ENCODE data around the gene NFYA. TPM values are rescaled to one million over a fixed set of nuclear protein-coding genes. Genes with fewer than 3 reads are reported as not detected.
A peak's percentile ranks its signal among the peaks of the same experiment; 100 is the strongest.
"Not testable (repeated sequence)": the region's sequence is repeated elsewhere in the genome, so short reads cannot be mapped to it uniquely, and the experiment has no call there.

The NFYA gene
- total RNA-seq, 1 donor from 2014 or later: 12.1 TPM

GRCh38 chr6:41092421-41093140 is 19.8 kb downstream of the NFYA start:
- intact Hi-C loops (cut with micrococcal nuclease): no loop called here
- DNase-seq: no peak
- ATAC-seq: peak; percentile 35

GRCh38 chr6:41093729-41094128 is 21.0 kb downstream of the NFYA start:
- DNase-seq (no peak), ATAC-seq (no peak)
- intact Hi-C loops (cut with micrococcal nuclease): no loop called here

DNA sequence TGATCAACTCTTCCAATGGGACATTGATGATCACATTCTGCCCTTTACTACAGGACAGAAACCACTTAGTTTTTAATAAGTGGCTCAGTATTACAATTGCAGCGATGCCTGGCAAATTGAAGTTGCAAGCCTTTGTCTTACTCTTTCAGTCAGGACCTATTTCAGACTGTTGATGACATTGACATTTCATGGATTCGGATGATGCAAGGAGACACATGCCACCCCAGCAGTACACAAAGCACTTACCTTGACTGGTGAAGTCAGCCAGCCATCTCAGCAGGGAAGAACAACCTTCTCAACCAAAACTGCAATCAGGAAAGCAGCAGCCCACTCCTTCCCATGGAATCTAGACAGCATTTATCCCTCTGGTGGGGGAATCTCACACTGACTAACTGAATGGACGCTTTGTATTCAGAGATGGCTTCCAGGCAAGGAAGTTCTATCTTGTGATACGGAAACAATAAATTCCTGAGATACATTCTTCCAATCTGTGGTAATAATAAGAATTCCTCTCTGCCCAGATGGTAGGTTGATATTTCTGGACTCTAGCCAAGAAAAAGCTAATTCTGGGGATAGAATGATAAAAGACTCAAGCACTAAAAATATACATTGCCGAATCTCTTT is 24.8 kb downstream of the NFYA start:
- DNase-seq: no peak
- ATAC-seq: no peak
- intact Hi-C loops (cut with micrococcal nuclease): no loop called here

- DNase-seq (no peak), ATAC-seq (no peak)
- intact Hi-C loops (cut with micrococcal nuclease): no loop called here
These were observed 25.6 kb downstream of the NFYA start for GRCh38 chr6:41098366-41098765.

DNA sequence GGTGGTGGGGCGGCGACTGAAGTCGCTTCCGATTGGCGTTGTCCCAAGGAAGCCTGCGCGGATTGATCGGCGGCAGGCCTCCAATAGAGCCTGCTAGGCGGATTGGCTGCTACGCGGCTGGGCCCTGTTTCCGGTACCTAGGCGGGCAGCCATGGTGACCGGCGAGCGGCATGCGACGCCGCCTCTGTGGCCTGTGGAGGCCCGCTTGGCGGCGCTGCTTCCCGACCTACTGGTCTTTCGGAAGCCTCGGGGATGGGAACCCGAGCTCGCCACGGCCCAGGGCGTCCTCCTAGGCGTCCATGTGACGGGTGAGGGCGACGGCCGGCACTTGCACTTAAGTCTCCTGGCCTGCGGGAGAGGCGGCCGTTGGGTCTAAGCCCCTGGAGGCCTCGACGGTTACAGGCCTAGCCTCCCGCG is 28.1 kb downstream of the NFYA start:
- intact Hi-C loops (cut with micrococcal nuclease): no loop called here
- ATAC-seq (no peak), DNase-seq (peak; percentile 26)

DNA sequence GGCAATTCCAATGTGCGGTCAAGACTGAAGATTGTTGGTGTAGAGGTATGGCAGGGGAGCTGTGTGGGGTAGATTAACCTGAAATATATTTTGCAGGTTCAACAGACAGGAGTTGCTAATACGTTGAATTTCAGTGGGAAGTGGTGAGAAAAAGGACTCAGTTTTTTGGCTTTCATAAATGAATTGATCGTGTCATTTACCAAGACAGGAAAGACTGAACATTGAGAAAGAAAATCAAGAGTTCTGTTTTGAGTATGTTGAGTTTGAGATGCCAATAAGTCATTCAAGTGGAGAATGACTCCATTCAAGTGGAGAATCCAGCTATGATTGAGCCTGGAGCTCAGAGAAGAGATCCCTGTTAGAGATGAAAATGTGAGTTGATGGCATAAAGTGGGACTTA is 31.1 kb downstream of the NFYA start:
- intact Hi-C loops (cut with micrococcal nuclease): no loop called here
- DNase-seq: no peak
- ATAC-seq: no peak

DNA sequence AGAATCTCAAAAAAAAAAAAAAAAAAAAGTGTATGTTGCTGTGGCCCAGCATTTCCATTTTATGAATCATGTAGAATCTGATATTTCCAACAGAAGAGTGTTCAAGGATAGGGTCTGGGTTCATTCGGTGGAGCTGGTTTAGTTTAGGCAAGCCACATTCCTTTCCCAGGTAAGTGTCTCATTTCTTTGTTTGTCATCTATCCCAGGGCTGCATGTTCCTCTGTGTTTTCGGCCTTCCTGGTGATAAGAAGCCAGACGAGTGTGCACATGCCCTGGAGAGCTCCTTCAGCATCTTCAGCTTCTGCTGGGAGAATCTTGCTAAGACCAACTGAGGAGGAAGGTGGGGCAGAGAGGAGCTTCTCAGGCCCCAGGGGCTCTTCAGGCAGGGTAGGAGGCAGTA is 38.2 kb downstream of the NFYA start:
- ATAC-seq (no peak), DNase-seq (no peak)
- intact Hi-C loops (cut with micrococcal nuclease): no loop called here

GRCh38 chr6:41115027-41115426 is 42.3 kb downstream of the NFYA start:
- intact Hi-C loops (cut with micrococcal nuclease); ATAC-seq: not testable (repeated sequence)

DNA sequence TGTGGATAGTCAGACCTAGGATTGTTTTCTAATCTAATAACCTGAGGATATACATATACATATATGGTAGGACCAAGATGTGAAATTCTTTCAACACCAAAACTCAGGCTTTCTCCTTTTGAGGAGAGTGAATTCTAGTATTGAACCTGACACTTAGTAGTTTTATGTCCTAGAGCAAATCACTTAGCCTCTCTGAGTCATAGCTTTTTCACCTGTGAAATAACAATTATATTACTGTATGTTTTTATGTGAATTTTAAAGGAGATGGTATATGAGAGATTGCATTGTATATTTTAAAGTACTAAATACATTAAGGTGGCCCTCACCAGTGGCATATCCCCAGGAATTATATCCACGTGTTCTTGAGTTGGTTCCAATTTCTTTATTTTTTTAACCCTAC is 46.7 kb downstream of the NFYA start:
- no peak for ATAC-seq
- no peak for DNase-seq
- intact Hi-C loops (cut with micrococcal nuclease): no loop called here

More at GRCh38 chr6:41115027-41115426, 42.3 kb downstream of the NFYA start:
- DNase-seq: not testable (repeated sequence)

GRCh38 chr6:41120058-41120457 is 47.3 kb downstream of the NFYA start:
- intact Hi-C loops (cut with micrococcal nuclease): no loop called here
- no peak for ATAC-seq
- no peak for DNase-seq

DNA sequence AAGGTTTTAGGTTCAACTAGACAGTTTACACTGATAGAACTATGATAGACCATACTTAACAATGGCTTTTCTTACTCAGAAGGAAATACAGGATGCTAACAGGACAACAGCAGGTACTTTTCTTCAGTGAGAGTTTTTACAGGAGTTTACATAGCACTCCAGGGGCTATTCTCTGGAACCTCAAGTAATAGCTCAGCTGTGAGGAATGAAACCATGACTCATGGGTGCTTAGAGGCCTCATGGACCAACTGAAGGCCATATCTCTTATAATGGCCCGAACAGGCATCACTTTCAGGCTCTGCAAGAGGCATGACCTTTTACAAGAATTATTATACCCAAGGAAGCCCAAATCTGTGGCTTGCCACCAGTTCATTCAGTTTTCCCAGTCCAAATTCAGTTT is 49.6 kb downstream of the NFYA start:
- ATAC-seq: no peak
- no peak for DNase-seq

DNA sequence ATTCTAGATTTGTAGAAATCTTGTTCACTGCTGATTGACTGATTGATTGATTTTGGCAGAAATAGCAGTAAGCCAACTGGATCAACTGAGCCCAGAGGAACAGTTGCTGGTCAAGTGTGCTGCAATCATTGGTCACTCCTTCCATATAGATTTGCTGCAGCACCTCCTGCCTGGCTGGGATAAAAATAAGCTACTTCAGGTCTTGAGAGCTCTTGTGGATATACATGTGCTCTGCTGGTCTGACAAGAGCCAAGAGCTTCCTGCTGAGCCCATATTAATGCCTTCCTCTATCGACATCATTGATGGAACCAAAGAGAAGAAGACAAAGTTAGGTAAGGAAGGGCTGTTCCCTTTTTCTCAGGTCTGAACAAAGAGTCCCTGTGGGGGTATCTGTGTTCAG is 50.1 kb downstream of the NFYA start:
- intact Hi-C loops (cut with micrococcal nuclease): no loop called here
- ATAC-seq (no peak), DNase-seq (no peak)

More for the DNA sequence above, 49.6 kb downstream of the NFYA start:
- intact Hi-C loops (cut with micrococcal nuclease): no loop called here

DNA sequence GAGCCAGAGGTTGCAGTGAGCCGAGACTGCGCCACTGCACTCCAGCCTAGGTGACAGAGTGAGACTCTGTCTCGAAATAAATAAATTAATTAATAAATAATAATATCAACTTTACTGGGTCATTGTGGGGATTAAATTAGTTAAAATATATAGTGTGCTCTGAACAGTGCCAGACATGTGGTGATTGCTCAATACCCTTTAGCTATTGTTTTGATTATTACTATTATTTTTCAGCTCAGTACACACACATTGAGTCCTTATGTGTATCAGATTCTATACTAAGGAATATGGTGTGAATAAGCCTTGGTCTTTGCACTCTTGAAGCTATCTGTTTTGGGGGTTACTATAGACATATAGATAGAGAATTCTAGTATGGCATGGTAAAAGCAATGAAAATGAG is 52.5 kb downstream of the NFYA start:
- no peak for DNase-seq

DNA sequence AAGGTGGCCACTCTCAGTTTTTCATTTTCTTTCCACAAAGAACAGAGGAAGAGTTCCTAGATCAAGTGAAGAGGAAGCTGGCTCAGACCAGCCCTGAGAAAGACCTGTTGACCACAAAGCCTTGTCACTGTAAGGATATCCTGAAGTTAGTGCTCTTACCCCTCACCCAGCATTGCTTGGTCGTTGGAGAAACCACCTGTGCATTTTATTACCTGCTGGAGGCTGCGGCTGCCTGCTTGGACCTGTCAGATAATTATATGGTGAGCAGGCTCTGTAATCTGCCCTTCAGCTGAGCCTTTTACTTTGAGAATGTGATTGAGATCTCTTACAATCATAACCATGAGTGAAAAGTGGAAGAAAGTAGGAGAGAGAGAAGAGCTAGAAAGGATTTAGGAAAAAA is 59.5 kb downstream of the NFYA start:
- no peak for DNase-seq

More for the DNA sequence above, 52.5 kb downstream of the NFYA start:
- no peak for ATAC-seq
- intact Hi-C loops (cut with micrococcal nuclease): no loop called here

GRCh38 chr6:41135062-41135832 is 62.5 kb downstream of the NFYA start:
- no peak for DNase-seq
- no peak for ATAC-seq

More for the DNA sequence above, 59.5 kb downstream of the NFYA start:
- intact Hi-C loops (cut with micrococcal nuclease): no loop called here
- no peak for ATAC-seq

GRCh38 chr6:41136911-41137310 is 64.1 kb downstream of the NFYA start:
- ATAC-seq (no peak), DNase-seq (no peak)
- intact Hi-C loops (cut with micrococcal nuclease): no loop called here

More at GRCh38 chr6:41135062-41135832, 62.5 kb downstream of the NFYA start:
- intact Hi-C loops (cut with micrococcal nuclease): no loop called here

- DNase-seq: no peak
- intact Hi-C loops (cut with micrococcal nuclease): no loop called here
These were observed 75.1 kb downstream of the NFYA start for GRCh38 chr6:41147917-41148316.

More at GRCh38 chr6:41147917-41148316, 75.1 kb downstream of the NFYA start:
- ATAC-seq: no peak

Data from left ventricle myocardium superior (tissue), 1 donor.